ENCODE data around the gene NEK10. TPM values are rescaled to one million over a fixed set of nuclear protein-coding genes. Genes with fewer than 3 reads are reported as not detected.
A peak's percentile ranks its signal among the peaks of the same experiment; 100 is the strongest.

NEK10 gene
- total RNA-seq, 1 donor from 2014 or later = 0.67 TPM

DNA sequence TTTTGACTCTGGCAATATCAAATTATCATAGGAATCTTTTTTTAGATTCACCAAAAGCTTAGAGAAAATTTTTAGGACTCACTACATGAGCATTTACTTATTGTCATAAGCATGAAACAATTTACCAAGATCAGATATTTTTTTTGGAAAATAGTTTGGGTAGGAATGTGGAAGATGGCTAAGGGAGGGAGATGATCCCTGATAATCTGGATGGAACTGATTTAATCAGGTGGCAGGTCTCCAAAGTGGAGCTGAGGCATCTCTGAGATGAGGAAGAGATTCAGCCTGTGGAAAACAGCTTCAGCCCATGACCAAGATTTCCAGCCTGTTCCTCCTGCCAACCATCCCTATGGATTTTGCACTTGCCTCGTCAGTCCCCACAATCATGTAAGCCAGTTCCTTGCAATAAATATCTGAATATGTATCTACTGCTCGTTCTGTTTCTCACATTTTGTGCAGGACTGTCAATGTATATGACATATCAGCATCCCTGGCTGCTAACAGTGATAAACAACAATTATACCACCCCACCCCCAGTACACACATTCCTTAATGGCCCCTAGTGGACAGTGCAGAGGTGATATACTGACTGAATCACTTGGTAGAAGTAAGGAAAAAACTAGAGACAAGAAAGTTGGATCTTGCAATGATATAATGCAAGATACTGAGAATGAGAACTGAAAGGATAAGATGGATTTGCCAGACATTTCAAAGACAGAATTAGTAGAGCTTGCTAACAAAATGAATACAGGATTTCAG is 183.8 kb downstream of the NEK10 start:
- DNase-seq (ENCODE audit: low read depth) = no peak
- H3K27me3 ChIP-seq (ENCODE audit: control insufficient read depth, insufficient read depth, low read length) = no peaks in the 10 kb centered on the region
- TF ChIP-seq, protein P1, sequence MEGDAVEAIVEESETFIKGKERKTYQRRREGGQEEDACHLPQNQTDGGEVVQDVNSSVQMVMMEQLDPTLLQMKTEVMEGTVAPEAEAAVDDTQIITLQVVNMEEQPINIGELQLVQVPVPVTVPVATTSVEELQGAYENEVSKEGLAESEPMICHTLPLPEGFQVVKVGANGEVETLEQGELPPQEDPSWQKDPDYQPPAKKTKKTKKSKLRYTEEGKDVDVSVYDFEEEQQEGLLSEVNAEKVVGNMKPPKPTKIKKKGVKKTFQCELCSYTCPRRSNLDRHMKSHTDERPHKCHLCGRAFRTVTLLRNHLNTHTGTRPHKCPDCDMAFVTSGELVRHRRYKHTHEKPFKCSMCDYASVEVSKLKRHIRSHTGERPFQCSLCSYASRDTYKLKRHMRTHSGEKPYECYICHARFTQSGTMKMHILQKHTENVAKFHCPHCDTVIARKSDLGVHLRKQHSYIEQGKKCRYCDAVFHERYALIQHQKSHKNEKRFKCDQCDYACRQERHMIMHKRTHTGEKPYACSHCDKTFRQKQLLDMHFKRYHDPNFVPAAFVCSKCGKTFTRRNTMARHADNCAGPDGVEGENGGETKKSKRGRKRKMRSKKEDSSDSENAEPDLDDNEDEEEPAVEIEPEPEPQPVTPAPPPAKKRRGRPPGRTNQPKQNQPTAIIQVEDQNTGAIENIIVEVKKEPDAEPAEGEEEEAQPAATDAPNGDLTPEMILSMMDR (IDR thresholded peaks at IDR 0.05; ENCODE audit: insufficient read depth, low read length, poor library complexity, severe bottlenecking) = no peak

DNA sequence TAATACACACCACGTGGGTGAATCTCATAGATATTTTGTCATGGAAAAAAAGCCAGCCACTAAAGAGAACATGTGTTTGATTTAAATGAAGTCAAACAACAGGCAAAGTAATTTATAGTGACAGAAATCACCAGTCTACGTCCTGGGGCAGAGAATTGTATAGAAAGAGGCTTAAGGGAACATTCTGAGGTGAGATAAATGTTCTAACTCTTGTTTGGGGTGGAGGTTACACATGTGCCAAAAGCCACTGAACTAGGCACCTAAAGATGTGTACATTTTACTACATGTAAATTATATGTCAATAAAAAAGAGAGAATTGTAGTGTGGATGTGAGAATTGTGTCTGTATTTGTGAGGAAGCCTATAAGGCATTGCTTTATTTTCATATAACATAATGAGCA is 184.9 kb downstream of the NEK10 start:
- TF ChIP-seq, protein P1 (IDR thresholded peaks at IDR 0.05; ENCODE audit: insufficient read depth, low read length, poor library complexity, severe bottlenecking) = no peak
- Histone ChIP-seq H3K36me3 (ENCODE audit: control insufficient read depth, insufficient read depth, low read length) (no peaks in the 10 kb centered on the region), H3K4me3 (ENCODE audit: low read depth, low read length) (no peak overlapping the region), H3K27me3 (ENCODE audit: control insufficient read depth, insufficient read depth, low read length) (no peaks in the 10 kb centered on the region)
- DNase-seq (ENCODE audit: low read depth) = no peak

More for the DNA sequence above, 183.8 kb downstream of the NEK10 start:
- Histone ChIP-seq H3K4me3 (ENCODE audit: low read depth, low read length) (no peak overlapping the region), H3K36me3 (ENCODE audit: control insufficient read depth, insufficient read depth, low read length) (no peaks in the 10 kb centered on the region)

DNA sequence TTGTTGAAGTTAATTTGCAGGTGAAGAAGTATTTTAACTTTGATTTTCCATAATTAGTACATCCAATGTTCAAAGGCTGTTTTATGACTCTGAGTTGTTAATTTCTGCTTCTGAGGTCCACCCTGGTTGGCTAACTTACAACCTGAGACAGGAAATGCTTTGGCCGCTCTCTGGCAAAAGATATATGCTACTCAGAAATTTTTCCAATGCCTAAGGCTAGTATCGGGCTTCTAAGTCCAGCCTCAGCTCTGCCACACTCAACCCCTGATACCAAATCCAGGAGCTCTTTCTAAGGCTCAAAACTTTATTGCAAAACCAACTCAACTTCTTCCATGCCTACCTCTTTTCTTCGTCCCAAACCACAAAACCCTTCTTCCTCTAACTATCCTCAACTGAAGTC is 192.9 kb downstream of the NEK10 start:
- no peak overlapping the region for H3K4me3 ChIP-seq (ENCODE audit: low read depth, low read length)
- no peaks in the 10 kb centered on the region for H3K36me3 ChIP-seq (ENCODE audit: control insufficient read depth, insufficient read depth, low read length)
- TF ChIP-seq, protein P1 (IDR thresholded peaks at IDR 0.05; ENCODE audit: insufficient read depth, low read length, poor library complexity, severe bottlenecking) = no peak
- DNase-seq (ENCODE audit: low read depth) = no peak
- no peaks in the 10 kb centered on the region for H3K27me3 ChIP-seq (ENCODE audit: control insufficient read depth, insufficient read depth, low read length)

DNA sequence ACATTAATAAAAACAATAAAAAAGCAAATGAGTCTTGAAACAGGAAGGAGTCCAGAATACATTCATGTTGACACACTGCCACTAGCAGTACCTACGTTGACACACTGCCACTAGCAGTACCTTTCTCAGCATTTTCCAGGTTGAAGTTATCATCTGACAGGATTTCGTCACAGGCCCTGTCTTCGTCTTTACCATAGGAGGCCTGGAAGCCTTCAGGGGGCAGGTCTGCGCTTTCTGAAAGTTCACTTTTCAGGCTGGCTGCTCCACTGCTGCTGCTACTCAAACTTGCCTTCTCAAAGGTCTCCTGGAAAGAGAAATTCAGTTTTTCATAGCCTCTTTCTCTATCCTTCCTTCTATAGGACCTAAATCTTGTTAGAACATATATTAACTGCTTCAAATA is 194.7 kb downstream of the NEK10 start:
- Histone ChIP-seq H3K27me3 (ENCODE audit: control insufficient read depth, insufficient read depth, low read length) (no peaks in the 10 kb centered on the region), H3K4me3 (ENCODE audit: low read depth, low read length) (no peak overlapping the region), H3K36me3 (ENCODE audit: control insufficient read depth, insufficient read depth, low read length) (no peaks in the 10 kb centered on the region)
- DNase-seq (ENCODE audit: low read depth) = no peak
- TF ChIP-seq, protein P1 (IDR thresholded peaks at IDR 0.05; ENCODE audit: insufficient read depth, low read length, poor library complexity, severe bottlenecking) = no peak

DNA sequence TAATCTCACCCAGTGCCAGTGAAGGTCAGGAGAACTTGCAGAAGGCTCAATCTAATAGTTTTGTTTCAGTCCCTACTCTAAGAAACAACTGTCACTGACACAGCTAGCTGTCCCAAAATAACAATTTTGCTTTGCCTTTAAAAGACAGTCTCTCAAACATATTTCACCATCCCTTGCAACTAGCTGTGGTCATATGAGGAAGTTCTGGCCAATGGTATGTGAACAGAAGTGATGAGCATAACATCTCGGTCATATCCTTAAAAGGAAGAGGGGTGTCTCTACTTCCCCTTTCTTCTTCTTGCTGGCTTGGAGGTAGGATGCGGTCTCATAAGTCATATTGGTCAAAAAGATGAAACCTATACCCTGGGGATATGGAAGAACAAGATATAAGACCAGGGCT is 198.1 kb downstream of the NEK10 start:
- DNase-seq (ENCODE audit: low read depth) = no peak
- Histone ChIP-seq H3K27me3 (ENCODE audit: control insufficient read depth, insufficient read depth, low read length) (no peaks in the 10 kb centered on the region), H3K36me3 (ENCODE audit: control insufficient read depth, insufficient read depth, low read length) (no peaks in the 10 kb centered on the region), H3K4me3 (ENCODE audit: low read depth, low read length) (no peak overlapping the region)
- TF ChIP-seq, protein P1 (IDR thresholded peaks at IDR 0.05; ENCODE audit: insufficient read depth, low read length, poor library complexity, severe bottlenecking) = no peak

DNA sequence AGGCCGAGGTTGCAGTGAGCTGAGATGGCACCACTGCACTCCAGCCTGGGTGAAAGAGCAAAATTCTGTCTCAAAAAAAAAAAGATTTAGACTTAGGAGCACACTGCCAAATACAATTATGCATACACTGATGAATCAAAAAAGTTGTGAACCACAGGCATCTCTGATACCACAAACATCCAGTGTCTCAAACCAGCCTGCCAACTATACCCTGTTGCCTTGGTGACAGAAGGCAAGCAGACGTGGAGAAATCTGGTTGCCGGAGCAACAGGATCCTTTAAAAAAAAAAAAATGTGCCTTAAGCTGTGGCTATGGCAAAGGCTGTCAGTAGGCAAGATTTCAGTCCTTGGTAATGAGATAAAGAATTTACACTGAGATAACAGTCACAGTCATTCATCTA is 202.3 kb downstream of the NEK10 start:
- TF ChIP-seq, protein P1 (IDR thresholded peaks at IDR 0.05; ENCODE audit: insufficient read depth, low read length, poor library complexity, severe bottlenecking) = no peak
- Histone ChIP-seq H3K4me3 (ENCODE audit: low read depth, low read length) (no peak overlapping the region), H3K36me3 (ENCODE audit: control insufficient read depth, insufficient read depth, low read length) (no peaks in the 10 kb centered on the region), H3K27me3 (ENCODE audit: control insufficient read depth, insufficient read depth, low read length) (no peaks in the 10 kb centered on the region)
- peak; percentile 84 for DNase-seq (ENCODE audit: low read depth)
